Neural progenitor cell (in vitro differentiated cells): ENCODE data around the gene QSOX2. TPM values are rescaled to one million over a fixed set of nuclear protein-coding genes. Genes with fewer than 3 reads are reported as not detected.
A peak's percentile ranks its signal among the peaks of the same experiment; 100 is the strongest.

Source experiments
- DNase-seq: peaks from one replicate; pipeline ENCODE4 v3.0.0-alpha.2; 2016; ENCODE audit warnings: low spot score
- H2AFZ ChIP-seq: fragments of 200-600 bp; sonication (generic); replicated peaks from 2 replicates; pipeline ENCODE4 v1.6.1; 2016; ENCODE audit warnings: antibody characterized with exemption
- H3F3A ChIP-seq: fragments of 200-600 bp; sonication (generic); 2 replicates; pipeline ENCODE4 v1.6.1; 2016; ENCODE audit warnings: antibody characterized with exemption, low read depth
- H3K27ac ChIP-seq: fragments of 200-600 bp; sonication (generic); 2 replicates; pipeline ENCODE4 v1.5.1; 2016; ENCODE audit warnings: mild to moderate bottlenecking
- H3K27me3 ChIP-seq: fragments of 200-600 bp; sonication (generic); 2 replicates; pipeline ENCODE4 v1.6.1; 2016; ENCODE audit warnings: mild to moderate bottlenecking, moderate library complexity
- H3K36me3 ChIP-seq: fragments of 200-600 bp; sonication (generic); 2 replicates; pipeline ENCODE4 v1.5.1; 2016
- H3K4me1 ChIP-seq: fragments of 200-600 bp; sonication (generic); 2 replicates; pipeline ENCODE4 v1.6.1; 2016; ENCODE audit warnings: mixed run types
- H3K4me2 ChIP-seq: fragments of 200-600 bp; sonication (generic); 2 replicates; pipeline ENCODE4 v1.6.1; 2016
- H3K4me3 ChIP-seq: fragments of 200-600 bp; sonication (generic); 2 replicates; pipeline ENCODE4 v1.5.1; 2016
- H3K79me2 ChIP-seq: fragments of 200-600 bp; sonication (generic); 2 replicates; pipeline ENCODE4 v1.6.1; 2016; ENCODE audit warnings: low read depth
- H3K9ac ChIP-seq: fragments of 200-600 bp; sonication (generic); 2 replicates; pipeline ENCODE4 v1.6.1; 2016
- H3K9me3 ChIP-seq: fragments of 200-600 bp; sonication (generic); 2 replicates; pipeline ENCODE4 v1.5.1; 2016; ENCODE audit warnings: low read depth
- H4K20me1 ChIP-seq: fragments of 200-600 bp; sonication (generic); 2 replicates; pipeline ENCODE4 v1.6.1; 2016; ENCODE audit warnings: low read depth
- H3K27ac Mint-ChIP-seq: 3 replicates; pipeline ENCODE4 v1.8.0; 2021; ENCODE audit warnings: mixed read lengths
- H3K27me3 Mint-ChIP-seq: 2 replicates; pipeline ENCODE4 v1.8.0; 2022; ENCODE audit warnings: low read depth, mild to moderate bottlenecking, inconsistent platforms, moderate library complexity, mixed read lengths; ENCODE audit not compliant: insufficient read depth
- H3K36me3 Mint-ChIP-seq: 3 replicates; pipeline ENCODE4 v1.8.0; 2021; ENCODE audit warnings: mixed read lengths
- H3K4me1 Mint-ChIP-seq: 3 replicates; pipeline ENCODE4 v1.8.0; 2021; ENCODE audit warnings: mixed read lengths
- H3K4me3 Mint-ChIP-seq: 3 replicates; pipeline ENCODE4 v1.8.0; 2021; ENCODE audit warnings: mild to moderate bottlenecking, moderate library complexity, mixed read lengths
- H3K9me3 Mint-ChIP-seq: 3 replicates; pipeline ENCODE4 v1.8.0; 2020; ENCODE audit warnings: mixed read lengths
- EZH2 ChIP-seq: fragments of 200-600 bp; sonication (generic); IDR thresholded peaks from 2 replicates; pipeline ENCODE4 v1.6.1; 2017; ENCODE audit warnings: antibody characterized with exemption, mild to moderate bottlenecking, moderate library complexity
- EZH2phosphoT487 ChIP-seq: fragments of 200-600 bp; sonication (generic); IDR thresholded peaks from 2 replicates; pipeline ENCODE4 v1.6.1; 2017; ENCODE audit warnings: antibody characterized with exemption
- total RNA-seq: library from RNA; depleted of rRNA; stranded (reverse); fragments of >200 nt; gene quantifications from 2 replicates; pipeline ENCODE4 v1.2.3, GENCODE V29; 2015; ENCODE audit warnings: low replicate concordance
- TF ChIP-seq, protein P1 (sequence below): fragments of 200-600 bp; sonication (generic); IDR thresholded peaks from 2 replicates; pipeline ENCODE4 v1.5.1; 2017; ENCODE audit warnings: antibody characterized with exemption, mild to moderate bottlenecking

Gene QSOX2
- total RNA-seq, 1 donor from 2014 or later, result 17.1 TPM

DNA sequence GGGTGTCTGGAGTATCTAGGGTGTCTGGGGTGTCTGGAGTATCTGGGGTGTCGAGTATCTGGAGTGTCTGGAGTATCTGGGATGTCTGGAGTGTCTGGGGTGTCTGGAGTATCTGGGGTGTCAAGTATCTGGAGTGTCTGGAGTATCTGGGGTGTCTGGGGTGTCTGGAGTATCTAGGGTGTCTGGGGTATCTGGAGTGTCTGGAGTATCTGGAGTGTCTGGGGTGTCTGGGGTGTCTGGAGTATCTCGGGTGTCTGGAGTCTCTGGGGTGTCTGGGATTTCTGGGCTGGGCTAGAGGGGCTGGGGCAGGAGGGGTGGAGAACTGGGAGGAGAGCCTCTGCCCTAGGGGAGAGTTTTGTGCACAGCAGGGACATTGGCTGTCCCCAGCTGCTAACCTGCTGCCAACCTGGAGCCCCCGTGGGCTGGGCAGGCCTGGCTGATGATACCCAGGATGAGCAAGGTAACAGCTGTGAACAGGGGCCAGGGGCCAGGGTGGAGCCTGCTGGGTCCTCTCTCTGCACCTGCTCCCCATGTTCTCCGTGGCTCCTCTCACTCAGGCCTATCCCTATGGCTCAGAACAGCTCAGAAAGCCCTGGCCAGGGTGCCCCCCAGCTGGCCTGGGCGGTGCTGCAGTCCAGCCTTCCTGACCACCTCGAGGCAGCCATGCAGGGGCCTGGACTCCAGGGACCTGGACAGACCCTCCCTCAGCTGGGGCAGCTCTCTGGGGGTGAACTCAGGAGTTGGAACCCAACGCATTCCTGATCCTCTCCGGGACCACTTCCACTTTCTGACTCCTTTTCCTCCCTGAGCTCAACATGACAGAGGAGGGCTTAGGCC is 70.6 kb downstream of the QSOX2 start:
- Mint-ChIP-seq H3K4me3 (no peak overlapping the region), H3K9me3 (no peaks in the 10 kb centered on the region), H3K36me3 (no peaks in the 10 kb centered on the region), H3K27ac (peak overlapping the region; percentile 58), H3K27me3 (peaks cover 13% of the 10 kb centered on the region), H3K4me1 (peaks cover 41% of the 10 kb centered on the region)
- H3K4me3 ChIP-seq, result no peak overlapping the region
- no peaks in the 10 kb centered on the region for H3K27me3 ChIP-seq
- peaks cover 25% of the 10 kb centered on the region for H4K20me1 ChIP-seq
- H3K27ac ChIP-seq, result peak overlapping the region; percentile 57
- no peak overlapping the region for H3K9ac ChIP-seq
- no peaks in the 10 kb centered on the region for H3K79me2 ChIP-seq
- peaks cover 38% of the 10 kb centered on the region for H3F3A ChIP-seq
- H3K9me3 ChIP-seq, result no peaks in the 10 kb centered on the region
- H3K4me1 ChIP-seq, result peaks cover 44% of the 10 kb centered on the region
- H3K4me2 ChIP-seq, result peak overlapping the region; percentile 60
- H3K36me3 ChIP-seq, result no peaks in the 10 kb centered on the region
- no peak overlapping the region for H2AFZ ChIP-seq
- TF ChIP-seq EZH2phosphoT487 (no peak), EZH2 (no peak)
- TF ChIP-seq, protein P1, sequence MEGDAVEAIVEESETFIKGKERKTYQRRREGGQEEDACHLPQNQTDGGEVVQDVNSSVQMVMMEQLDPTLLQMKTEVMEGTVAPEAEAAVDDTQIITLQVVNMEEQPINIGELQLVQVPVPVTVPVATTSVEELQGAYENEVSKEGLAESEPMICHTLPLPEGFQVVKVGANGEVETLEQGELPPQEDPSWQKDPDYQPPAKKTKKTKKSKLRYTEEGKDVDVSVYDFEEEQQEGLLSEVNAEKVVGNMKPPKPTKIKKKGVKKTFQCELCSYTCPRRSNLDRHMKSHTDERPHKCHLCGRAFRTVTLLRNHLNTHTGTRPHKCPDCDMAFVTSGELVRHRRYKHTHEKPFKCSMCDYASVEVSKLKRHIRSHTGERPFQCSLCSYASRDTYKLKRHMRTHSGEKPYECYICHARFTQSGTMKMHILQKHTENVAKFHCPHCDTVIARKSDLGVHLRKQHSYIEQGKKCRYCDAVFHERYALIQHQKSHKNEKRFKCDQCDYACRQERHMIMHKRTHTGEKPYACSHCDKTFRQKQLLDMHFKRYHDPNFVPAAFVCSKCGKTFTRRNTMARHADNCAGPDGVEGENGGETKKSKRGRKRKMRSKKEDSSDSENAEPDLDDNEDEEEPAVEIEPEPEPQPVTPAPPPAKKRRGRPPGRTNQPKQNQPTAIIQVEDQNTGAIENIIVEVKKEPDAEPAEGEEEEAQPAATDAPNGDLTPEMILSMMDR, result peak; percentile 14
- DNase-seq, result peak; percentile 71

DNA sequence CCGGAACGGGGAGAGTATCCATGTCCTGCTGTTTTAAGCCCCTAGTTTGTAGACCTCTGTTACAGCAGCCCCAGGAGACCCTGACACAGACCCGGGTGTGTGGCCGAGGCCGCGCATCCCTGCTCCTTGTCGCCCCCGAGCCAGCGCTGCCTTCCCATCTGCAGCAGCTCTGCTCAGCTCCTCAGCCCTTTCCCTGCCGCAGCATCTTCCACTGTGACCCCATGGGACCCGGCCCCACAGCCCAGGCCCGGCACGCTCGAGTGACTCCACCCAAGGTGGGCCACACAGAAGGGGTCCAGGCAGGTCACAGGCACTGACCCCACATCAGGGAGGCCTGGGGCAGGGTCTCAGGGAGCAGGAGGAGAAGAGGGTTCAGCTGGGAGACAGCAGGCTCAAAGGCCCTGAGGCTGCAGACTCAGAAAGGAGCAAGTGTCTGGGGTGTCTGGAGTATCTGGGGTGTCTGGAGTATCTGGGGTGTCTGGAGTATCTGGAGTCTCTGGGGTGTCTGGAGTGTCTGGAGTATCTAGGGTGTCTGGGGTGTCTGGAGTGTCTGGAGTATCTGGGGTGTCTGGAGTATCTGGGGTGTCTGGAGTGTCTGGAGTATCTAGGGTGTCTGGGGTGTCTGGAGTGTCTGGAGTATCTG is 71.8 kb downstream of the QSOX2 start:
- H3K9ac ChIP-seq, result no peak overlapping the region
- no peaks in the 10 kb centered on the region for H3K27me3 ChIP-seq
- H3K4me1 ChIP-seq, result peaks cover 35% of the 10 kb centered on the region
- H2AFZ ChIP-seq, result no peak overlapping the region
- TF ChIP-seq EZH2phosphoT487, result no peak
- no peak for TF ChIP-seq EZH2
- TF ChIP-seq, protein P1, result no peak
- Mint-ChIP-seq H3K36me3 (no peaks in the 10 kb centered on the region), H3K4me1 (peaks cover 41% of the 10 kb centered on the region), H3K4me3 (no peak overlapping the region), H3K27ac (no peak overlapping the region), H3K9me3 (no peaks in the 10 kb centered on the region), H3K27me3 (peaks cover 18% of the 10 kb centered on the region)
- no peaks in the 10 kb centered on the region for H3K79me2 ChIP-seq
- H3K36me3 ChIP-seq, result no peaks in the 10 kb centered on the region
- no peak overlapping the region for H3K27ac ChIP-seq
- H4K20me1 ChIP-seq, result peaks cover 25% of the 10 kb centered on the region
- H3K4me2 ChIP-seq, result no peak overlapping the region
- no peak overlapping the region for H3K4me3 ChIP-seq
- peaks cover 38% of the 10 kb centered on the region for H3F3A ChIP-seq
- H3K9me3 ChIP-seq, result no peaks in the 10 kb centered on the region
- no peak for DNase-seq

DNA sequence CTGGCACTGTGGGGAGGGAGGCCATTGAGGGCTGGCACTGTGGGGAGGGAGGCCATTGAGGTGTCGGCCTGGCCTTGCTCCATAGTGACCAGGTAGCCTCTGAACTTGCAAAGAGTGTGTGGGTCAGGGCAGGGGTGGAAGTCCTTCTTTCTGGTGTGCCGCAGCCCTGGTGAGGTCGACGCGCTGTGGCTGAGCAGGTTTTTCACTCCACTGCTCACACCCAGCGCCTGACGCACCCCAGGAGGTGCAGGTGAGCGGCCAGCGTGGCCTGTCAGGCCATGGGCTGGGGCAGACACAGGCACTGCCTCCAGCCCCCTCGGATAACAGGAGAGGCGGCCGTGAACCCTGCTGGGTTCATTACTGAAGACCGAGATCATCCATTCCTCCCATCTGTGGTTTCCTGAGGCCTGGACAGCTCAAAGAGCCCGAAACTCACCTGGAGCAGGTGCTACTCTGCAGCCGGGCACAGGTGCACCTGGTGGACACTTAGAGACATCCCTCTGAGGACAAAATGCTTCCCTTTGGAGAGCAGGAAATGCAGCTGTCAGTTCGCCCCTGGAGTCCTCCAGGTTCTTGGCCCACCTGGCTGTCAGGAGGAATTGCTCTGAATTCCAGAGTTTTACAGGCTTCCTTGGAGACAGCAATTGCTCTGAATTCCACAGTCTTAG is 73.1 kb downstream of the QSOX2 start:
- peaks cover 38% of the 10 kb centered on the region for H3F3A ChIP-seq
- H3K9ac ChIP-seq, result no peak overlapping the region
- H3K4me2 ChIP-seq, result no peak overlapping the region
- H3K36me3 ChIP-seq, result no peaks in the 10 kb centered on the region
- H2AFZ ChIP-seq, result no peak overlapping the region
- H3K27me3 Mint-ChIP-seq, result peaks cover 20% of the 10 kb centered on the region
- no peak for DNase-seq
- no peaks in the 10 kb centered on the region for H3K36me3 Mint-ChIP-seq
- H3K9me3 Mint-ChIP-seq, result no peaks in the 10 kb centered on the region
- peak overlapping the region; percentile 96 for H3K27ac Mint-ChIP-seq
- H3K4me3 ChIP-seq, result no peak overlapping the region
- TF ChIP-seq EZH2, result no peak
- TF ChIP-seq, protein P1, result no peak
- no peak for TF ChIP-seq EZH2phosphoT487
- H3K4me3 Mint-ChIP-seq, result no peak overlapping the region
- peaks cover 29% of the 10 kb centered on the region for H3K4me1 ChIP-seq
- H3K79me2 ChIP-seq, result no peaks in the 10 kb centered on the region
- peaks cover 25% of the 10 kb centered on the region for H4K20me1 ChIP-seq
- no peak overlapping the region for H3K27ac ChIP-seq
- peaks cover 39% of the 10 kb centered on the region for H3K4me1 Mint-ChIP-seq
- no peaks in the 10 kb centered on the region for H3K9me3 ChIP-seq
- H3K27me3 ChIP-seq, result no peaks in the 10 kb centered on the region
